ENCODE measurements around the gene TSPYL4. TPM values are rescaled to one million over a fixed set of nuclear protein-coding genes. Genes with fewer than 3 reads are reported as not detected.

TSPYL4 gene
- total RNA-seq, 1 experiment from 2014 or later, result 5.4 TPM

DNA sequence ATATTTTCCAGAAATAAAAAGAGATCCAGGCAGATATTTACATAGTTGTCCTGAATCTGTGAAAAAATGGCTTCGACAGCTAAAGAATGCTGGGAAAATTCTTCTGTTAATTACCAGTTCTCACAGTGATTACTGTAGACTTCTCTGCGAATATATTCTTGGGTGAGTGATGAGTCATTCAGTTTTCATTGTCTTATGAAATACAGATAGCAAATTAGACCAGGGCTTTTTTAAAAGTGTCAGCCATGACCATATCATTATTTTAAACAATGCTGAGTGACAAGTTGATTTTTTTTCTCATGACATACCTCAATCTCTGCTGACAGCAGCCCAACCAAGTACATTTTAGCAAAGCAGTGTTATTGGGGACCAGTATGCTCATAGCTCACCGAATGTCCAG lies 32.8 kb downstream of the TSPYL4 start:
- CTCF ChIA-PET, result no interaction called here
- H3K79me2 ChIP-seq (ENCODE audit: insufficient read depth, low read length), result no peaks in the 10 kb centered on the region
- no peak overlapping the region for H3K9ac ChIP-seq (ENCODE audit: low read length)
- H2AFZ ChIP-seq (ENCODE audit: low read depth, low read length, poor library complexity, severe bottlenecking), result no peak overlapping the region
- DNase-seq (ENCODE audit: low read depth, low spot score), result no peak
- H3K9me2 ChIP-seq (ENCODE audit: insufficient read depth), result no peaks in the 10 kb centered on the region
- no peaks in the 10 kb centered on the region for H4K20me1 ChIP-seq (ENCODE audit: insufficient read depth)
- ATAC-seq, result no peak
- RAD21 ChIA-PET (ENCODE audit: low non-redundant PET in 1 of 2, low total read pairs in 2 of 2, uncharacterized antibody in 2 of 2, unreplicated experiment in 2 of 2), result no interaction called here
- intact Hi-C loops (cut with micrococcal nuclease), result no loop called here
- no peaks in the 10 kb centered on the region for H3K9me3 ChIP-seq (ENCODE audit: control insufficient read depth in 1 of 2, insufficient read depth in 1 of 2, low read depth in 1 of 2, low read length in 2 of 2)
- H3K27ac ChIP-seq (ENCODE audit: low read depth, low read length), result no peak overlapping the region
- no peaks in the 10 kb centered on the region for H3K27me3 ChIP-seq (ENCODE audit: insufficient read depth, low read length)
- POLR2A ChIA-PET, result no interaction called here
- no peaks in the 10 kb centered on the region for H3K4me1 ChIP-seq (ENCODE audit: control insufficient read depth in 1 of 2, insufficient read depth in 2 of 2, low read length in 2 of 2)
- BruUV-seq (replicated peaks), result no TSS peak
- TF ChIP-seq REST (IDR thresholded peaks at IDR 0.05; ENCODE audit: low read depth) (no peak), EZH2phosphoT487 (IDR thresholded peaks at IDR 0.05; ENCODE audit: borderline replicate concordance) (no peak), ZFX (IDR thresholded peaks at IDR 0.05) (no peak), ZNF274 (IDR thresholded peaks at IDR 0.05; ENCODE audit: low read depth, low read length) (no peak), POLR2A (IDR thresholded peaks at IDR 0.05; ENCODE audit: borderline replicate concordance, extremely low read depth, insufficient read depth, insufficient read length) (no peak), SP1 (IDR thresholded peaks at IDR 0.05; ENCODE audit: low read depth) (no peak), SRF (IDR thresholded peaks at IDR 0.05; ENCODE audit: low read depth) (no peak), POLR2AphosphoS5 (IDR thresholded peaks at IDR 0.05; ENCODE audit: low read depth, low read length) (no peak), TCF7L2 (IDR thresholded peaks at IDR 0.05; ENCODE audit: borderline replicate concordance, extremely low read depth, insufficient read depth, insufficient read length) (no peak)
- H3K36me3 ChIP-seq (ENCODE audit: control insufficient read depth in 1 of 2, insufficient read depth in 2 of 2, low read length in 2 of 2), result no peaks in the 10 kb centered on the region
- H3K4me3 ChIP-seq (replicated peaks in 1 of 2; ENCODE audit: low read depth in 1 of 2, low read length in 2 of 2), result no peak overlapping the region
- no peak overlapping the region for H3K4me2 ChIP-seq (ENCODE audit: low read length)

Measured in HCT116 (cell line).